Endothelial cell of umbilical vein (primary cell): Measurements from ENCODE around the gene RPLP1. TPM values are rescaled to one million over a fixed set of nuclear protein-coding genes. Genes with fewer than 3 reads are reported as not detected.

Source experiments
- BruUV-seq: library from RNA; stranded (reverse); fragments of 400-500 nt; replicated peaks from 2 replicates; lab custom pipeline; 2021; lab: Mats Ljungman, UMichigan
- CTCF ChIA-PET: fragments of 300-600, 350-600 bp; sonication (Branson Sonifier 250); formaldehyde crosslinking; loops from one replicate; lab custom pipeline; 2021; ENCODE audit warnings: antibody characterized with exemption, inconsistent platforms; lab: Charles Lee
- POLR2A ChIA-PET: fragments of 300-600, 350-600 bp; sonication (Branson Sonifier 250); formaldehyde crosslinking; loops from one replicate; lab custom pipeline; 2021; ENCODE audit warnings: antibody characterized with exemption, inconsistent platforms; lab: Charles Lee
- DNase-seq: peaks from one replicate; pipeline ENCODE4 v3.0.0-alpha.2; 2011; ENCODE audit warnings: low read depth, low spot score
- FAIRE-seq: peaks from 2 replicates; lab custom pipeline; 2011; peaks lifted over from hg19 to GRCh38; lab: Jason Lieb, UNC
- H2AFZ ChIP-seq: 2 replicates; pipeline ENCODE4 v1.6.0; 2012; ENCODE audit warnings: low read depth, low read length, control low read depth, inconsistent platforms
- H3K27ac ChIP-seq: 2 replicates; pipeline ENCODE4 v1.5.1; 2011; ENCODE audit warnings: low read depth, mild to moderate bottlenecking, control low read depth, low read length, moderate library complexity; ENCODE audit not compliant: insufficient read depth
- H3K27me3 ChIP-seq, 2 experiments: 2 replicates each; pipeline versions ENCODE4 v1.6.0 to v1.6.1; 2011; ENCODE audit warnings: low read length in 2 of 2, mixed read lengths in 1 of 2; ENCODE audit not compliant: control insufficient read depth in 2 of 2, insufficient read depth in 2 of 2
- H3K36me3 ChIP-seq, 2 experiments: 2 replicates in 1 of 2; 3 replicates in 1 of 2; pipeline ENCODE4 v1.5.1; 2011; ENCODE audit warnings: low read length in 2 of 2, mild to moderate bottlenecking in 1 of 2, moderate library complexity in 1 of 2; ENCODE audit not compliant: control insufficient read depth in 2 of 2, insufficient read depth in 2 of 2; ENCODE audit errors: extremely low read depth in 1 of 2
- H3K4me1 ChIP-seq: 3 replicates; pipeline ENCODE4 v1.5.1; 2011; ENCODE audit warnings: mild to moderate bottlenecking, low read length; ENCODE audit not compliant: control insufficient read depth, insufficient read depth; ENCODE audit errors: extremely low read depth
- H3K4me2 ChIP-seq: 2 replicates; pipeline ENCODE4 v1.6.1; 2011; ENCODE audit warnings: low read length, control low read depth, mixed read lengths; ENCODE audit not compliant: insufficient read depth
- H3K4me3 ChIP-seq, 3 experiments: fragments of 200-600 bp in 1 of 3; sonication (generic), shearing (Covaris generic) in 1 of 3; replicated peaks in 1 of 3; 2 replicates each; pipeline ENCODE4 v1.5.1; 2011 to 2016; ENCODE audit warnings: control low read depth in 3 of 3, low read length in 3 of 3, mild to moderate bottlenecking in 2 of 3, inconsistent platforms in 1 of 3, low read depth in 1 of 3, moderate library complexity in 1 of 3; ENCODE audit not compliant: insufficient read depth in 1 of 3
- H3K79me2 ChIP-seq: 2 replicates; pipeline ENCODE4 v1.6.0; 2012; ENCODE audit warnings: low read length, inconsistent platforms; ENCODE audit not compliant: control insufficient read depth, insufficient read depth
- H3K9ac ChIP-seq: replicated peaks from 2 replicates; pipeline ENCODE3; 2011; ENCODE audit warnings: low read length, control low read depth; ENCODE audit not compliant: insufficient read depth; ENCODE audit errors: extremely low read depth
- H3K9me1 ChIP-seq: replicated peaks from 3 replicates; pipeline ENCODE4 v1.6.0; 2011; ENCODE audit warnings: mild to moderate bottlenecking, low read length; ENCODE audit not compliant: control insufficient read depth, insufficient read depth; ENCODE audit errors: extremely low read depth
- H3K9me3 ChIP-seq: replicated peaks from 2 replicates; pipeline ENCODE4 v1.5.1; 2012; ENCODE audit warnings: low read length, inconsistent platforms; ENCODE audit not compliant: control insufficient read depth, insufficient read depth
- H4K20me1 ChIP-seq: replicated peaks from 2 replicates; pipeline ENCODE3; 2011; ENCODE audit warnings: mild to moderate bottlenecking, low read length; ENCODE audit not compliant: control insufficient read depth, insufficient read depth; ENCODE audit errors: extremely low read depth
- EZH2 ChIP-seq: IDR thresholded peaks from 2 replicates; pipeline ENCODE4 v1.6.1; 2012; ENCODE audit warnings: borderline replicate concordance, low read depth, mild to moderate bottlenecking, moderate library complexity, low read length, inconsistent platforms; ENCODE audit not compliant: severe bottlenecking
- FOS ChIP-seq: IDR thresholded peaks from 2 replicates; pipeline ENCODE4 v1.6.1; 2011; ENCODE audit warnings: mild to moderate bottlenecking, low read length, moderate library complexity, borderline replicate concordance; ENCODE audit not compliant: insufficient read depth
- GATA2 ChIP-seq: IDR thresholded peaks from 2 replicates; pipeline ENCODE4 v1.7.0; 2011; ENCODE audit warnings: low read depth, mild to moderate bottlenecking, moderate library complexity, mixed read lengths, low read length; ENCODE audit not compliant: insufficient read length, insufficient read depth
- JUN ChIP-seq: IDR thresholded peaks from 2 replicates; pipeline ENCODE4 v1.6.1; 2011; ENCODE audit warnings: borderline replicate concordance, low read depth; ENCODE audit not compliant: insufficient read length, insufficient read depth
- MAX ChIP-seq: IDR thresholded peaks from 2 replicates; pipeline ENCODE4 v1.6.1; 2011; ENCODE audit not compliant: insufficient read depth, insufficient read length
- MYC ChIP-seq: IDR thresholded peaks from one replicate; pipeline ENCODE4 v1.6.1; 2011; ENCODE audit warnings: mild to moderate bottlenecking, low read depth, low read length
- POLR2A ChIP-seq: IDR thresholded peaks from 2 replicates; pipeline ENCODE4 v1.6.1; 2012; ENCODE audit warnings: low read depth, mild to moderate bottlenecking, control low read depth, low read length
- POLR2AphosphoS5 ChIP-seq: IDR thresholded peaks from 2 replicates; pipeline ENCODE4 v1.6.1; 2012; ENCODE audit warnings: low read depth, mild to moderate bottlenecking, control low read depth, low read length, moderate library complexity; ENCODE audit not compliant: insufficient read depth
- dilution Hi-C: fragments of 300-500 bp; cut with MboI; formaldehyde crosslinking; loops from one replicate; pipeline ENCODE4 v1.15.0; 2019; ENCODE audit warnings: low sequenced_read_pairs; ENCODE audit not compliant: extremely low pct_ligation_motif_present
- intact Hi-C: fragments of 100-400 bp; cut with micrococcal nuclease; formaldehyde crosslinking; loops from one replicate; pipeline ENCODE4 v1.10.0; 2022
- polyA plus RNA-seq, 4 experiments: library from polyadenylated mRNA; depleted of rRNA in 3 of 4; stranded (reverse) in 3 of 4; unstranded in 1 of 4; fragments of >200 nt; gene quantifications; 2 replicates each; pipeline versions ENCODE4 v1.2.1 to v1.2.3, GENCODE V29; 2011 to 2012; ENCODE audit warnings: missing spikeins in 1 of 4
- total RNA-seq: library from RNA; stranded (reverse); gene quantifications from 2 replicates; pipeline ENCODE4 v1.2.3, GENCODE V29; 2021
- TF ChIP-seq, protein P1 (sequence below), 2 donors: IDR thresholded peaks; 1 replicate in 1 of 2; 2 replicates in 1 of 2; pipeline ENCODE4 v1.5.1; 2011; ENCODE audit warnings: low read length in 2 of 2, mild to moderate bottlenecking in 2 of 2, moderate library complexity in 2 of 2, control low read depth in 1 of 2, inconsistent platforms in 1 of 2, low read depth in 1 of 2; ENCODE audit not compliant: insufficient read depth in 1 of 2; ENCODE audit errors: extremely low read depth in 1 of 2

The RPLP1 gene
- total and polyA plus RNA-seq, 2 donors (not counting 3 experiments of a cell fraction or from before 2014, with no cell fraction given) = 1,603 to 2,985 TPM

DNA sequence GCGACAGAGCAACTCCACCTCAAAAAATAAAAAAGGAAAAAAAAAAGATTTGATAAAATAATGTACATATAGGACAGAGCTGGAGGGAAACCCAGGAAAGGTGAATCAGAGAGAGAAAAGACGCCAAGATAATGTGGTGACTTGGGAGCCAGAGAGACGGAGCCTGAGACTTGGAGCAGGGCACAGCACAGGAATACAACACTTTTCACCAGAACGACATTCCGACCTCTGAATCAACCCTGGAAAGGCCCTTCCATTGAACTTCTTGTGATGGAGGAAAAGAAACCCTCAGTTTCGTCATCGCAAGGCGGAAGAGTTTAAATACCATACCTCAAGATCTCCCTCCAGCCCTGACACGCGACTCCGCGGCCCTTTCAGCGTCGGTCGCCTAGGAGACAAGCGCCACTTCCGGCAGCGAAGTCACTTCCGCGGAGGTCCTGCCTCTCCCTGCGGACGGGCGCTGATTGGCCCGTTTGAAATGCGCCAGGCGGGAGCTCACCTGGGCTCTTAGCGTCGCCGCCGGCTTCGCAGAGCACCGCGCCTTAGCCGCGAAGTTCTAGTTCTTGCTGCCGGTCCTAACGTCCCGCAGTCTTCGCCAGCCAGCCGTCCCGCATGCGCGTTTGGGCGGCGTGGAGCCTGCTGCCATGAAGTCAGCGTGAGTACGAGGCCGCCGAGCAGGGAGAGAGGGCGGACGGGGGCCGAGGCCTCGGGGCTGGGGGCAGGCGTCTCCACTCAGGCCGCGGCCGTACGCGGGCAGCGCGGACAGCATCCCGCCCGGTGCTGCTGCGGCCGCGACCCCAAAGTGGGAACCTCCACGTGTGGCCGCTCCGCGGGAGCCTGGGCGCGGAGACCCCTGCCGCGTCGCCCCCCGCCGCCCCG is 38.6 kb upstream of the RPLP1 start, which contains the start of gene KIF23:
TSS of gene KIF23 (plus strand) at position 528 of the 879 bp plus-strand sequence. CDS start at position 645, 117 bp downstream.
- H3K79me2 ChIP-seq = peaks cover 44% of the 10 kb centered on the region
- no peaks in the 10 kb centered on the region for H3K9me3 ChIP-seq
- peak within 1 kb of the TSS; percentile 93 to 94 (median 93) for H3K4me3 ChIP-seq
- H3K4me1 ChIP-seq = peaks cover 17% of the 10 kb centered on the region
- CTCF ChIA-PET = interaction anchor here (0.7 to 1.4 kb wide), 7 partner anchors 18 to 355 kb away, joined by 3 to 7 read pairs (median 4); partner anchors contain the start of gene RPLP1
- peak; percentile 96 for FAIRE-seq
- peak within 1 kb of the TSS; percentile 54 for H3K27ac ChIP-seq
- no peaks in the 10 kb centered on the region for H4K20me1 ChIP-seq
- POLR2A ChIA-PET = interaction anchor here (1.0 to 2.2 kb wide), 2 partner anchors 38 to 260 kb away, joined by 3 to 12 read pairs; partner anchors contain the start of gene RPLP1
- peak within 1 kb of the TSS; percentile 89 for H3K9ac ChIP-seq
- DNase-seq = peak; percentile 93
- no peaks in the 10 kb centered on the region for H3K9me1 ChIP-seq
- peak within 1 kb of the TSS; percentile 92 for H2AFZ ChIP-seq
- peak within 1 kb of the TSS; percentile 91 for H3K4me2 ChIP-seq
- no peaks in the 10 kb centered on the region for H3K27me3 ChIP-seq
- intact Hi-C loops = loop anchor here (1.0 to 2.0 kb wide), 4 partner anchors 38 to 355 kb away; partner anchors contain the start of genes GLCE and RPLP1
- peak; percentile 73 for TF ChIP-seq POLR2AphosphoS5
- no peak for TF ChIP-seq GATA2
- peak; percentile 65 for TF ChIP-seq MAX
- no peak for TF ChIP-seq MYC
- TF ChIP-seq, protein P1, sequence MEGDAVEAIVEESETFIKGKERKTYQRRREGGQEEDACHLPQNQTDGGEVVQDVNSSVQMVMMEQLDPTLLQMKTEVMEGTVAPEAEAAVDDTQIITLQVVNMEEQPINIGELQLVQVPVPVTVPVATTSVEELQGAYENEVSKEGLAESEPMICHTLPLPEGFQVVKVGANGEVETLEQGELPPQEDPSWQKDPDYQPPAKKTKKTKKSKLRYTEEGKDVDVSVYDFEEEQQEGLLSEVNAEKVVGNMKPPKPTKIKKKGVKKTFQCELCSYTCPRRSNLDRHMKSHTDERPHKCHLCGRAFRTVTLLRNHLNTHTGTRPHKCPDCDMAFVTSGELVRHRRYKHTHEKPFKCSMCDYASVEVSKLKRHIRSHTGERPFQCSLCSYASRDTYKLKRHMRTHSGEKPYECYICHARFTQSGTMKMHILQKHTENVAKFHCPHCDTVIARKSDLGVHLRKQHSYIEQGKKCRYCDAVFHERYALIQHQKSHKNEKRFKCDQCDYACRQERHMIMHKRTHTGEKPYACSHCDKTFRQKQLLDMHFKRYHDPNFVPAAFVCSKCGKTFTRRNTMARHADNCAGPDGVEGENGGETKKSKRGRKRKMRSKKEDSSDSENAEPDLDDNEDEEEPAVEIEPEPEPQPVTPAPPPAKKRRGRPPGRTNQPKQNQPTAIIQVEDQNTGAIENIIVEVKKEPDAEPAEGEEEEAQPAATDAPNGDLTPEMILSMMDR (IDR thresholded peaks at IDR 0.05; ENCODE audit: extremely low read depth in 1 of 2, insufficient read depth in 1 of 2, low read depth in 1 of 2, low read length in 2 of 2) = no peak
- TF ChIP-seq POLR2A = peak; percentile 40
- TF ChIP-seq FOS = no peak
- no peak for TF ChIP-seq JUN
- no peak for TF ChIP-seq EZH2
- no TSS peak for BruUV-seq
- peaks cover 0 to 3% of the 10 kb centered on the region in 2 experiments for H3K36me3 ChIP-seq
- dilution Hi-C loops = no loop called here
